Gastrocnemius medialis (tissue), 4 donors: Measurements from ENCODE around the gene SCAMP1. TPM values are rescaled to one million over a fixed set of nuclear protein-coding genes. Genes with fewer than 3 reads are reported as not detected.
"Not testable (repeated sequence)": the region's sequence is repeated elsewhere in the genome, so short reads cannot be mapped to it uniquely, and the experiment has no call there.

ENCODE experiments used
- ATAC-seq, 2 donors: fragments of 150-250 bp; one replicate each; pipeline ENCODE4 v1.9.1; 2016
- DNase-seq, 2 donors: peaks; one replicate each; pipeline ENCODE4 v3.0.0-alpha.2; 2019
- H3K27ac ChIP-seq, 4 donors: fragments of 200-600 bp; sonication (generic); 1 replicate in 1 of 4; 2 replicates in 3 of 4; pipeline ENCODE4 v1.5.1; 2016 to 2018; ENCODE audit warnings: mild to moderate bottlenecking in 2 of 4, moderate library complexity in 1 of 4
- H3K27me3 ChIP-seq, 3 donors: fragments of 200-600 bp; sonication (generic) in 2 of 3; 1 replicate in 1 of 3; 2 replicates in 2 of 3; pipeline versions ENCODE4 v1.5.1 to v1.6.0; 2016 to 2019; ENCODE audit warnings: mild to moderate bottlenecking in 1 of 3, moderate library complexity in 1 of 3
- H3K36me3 ChIP-seq, 2 donors: fragments of 200-600 bp; sonication (generic) in 1 of 2; one replicate each; pipeline ENCODE4 v1.5.1; 2017 to 2018
- H3K4me1 ChIP-seq, 2 donors: fragments of 200-600 bp; sonication (generic) in 1 of 2; one replicate each; pipeline ENCODE4 v1.5.1; 2016 to 2017; ENCODE audit warnings: mild to moderate bottlenecking in 2 of 2
- H3K4me3 ChIP-seq, 4 donors: fragments of 200-600 bp; sonication (generic) in 3 of 4; 1 replicate in 1 of 4; 2 replicates in 3 of 4; pipeline ENCODE4 v1.5.1; 2016 to 2019; ENCODE audit warnings: mild to moderate bottlenecking in 2 of 4
- H3K9me3 ChIP-seq, 3 donors: fragments of 200-600 bp; sonication (generic) in 2 of 3; 1 replicate in 1 of 3; 2 replicates in 2 of 3; pipeline ENCODE4 v1.5.1; 2016 to 2019
- POLR2A ChIP-seq, 2 donors: fragments of 450-650 bp; IDR thresholded peaks; one replicate each; pipeline ENCODE4 v1.6.1; 2017; ENCODE audit warnings: antibody characterized with exemption in 2 of 2, mild to moderate bottlenecking in 2 of 2, moderate library complexity in 2 of 2
- in situ Hi-C, 4 donors: fragments of 200-750 bp; cut with MboI; loops; one replicate each; pipeline versions ENCODE4 v1.15.0 to v1.8.0; 2017; ENCODE audit warnings: low sequenced_read_pairs in 4 of 4
- intact Hi-C: fragments of 100-400 bp; cut with DNase I; formaldehyde crosslinking; loops from one replicate; pipeline ENCODE4 v1.15.1; 2023; ENCODE audit warnings: low total_unique reads
- total RNA-seq, 4 donors: library from RNA; depleted of rRNA; stranded (reverse); fragments of >200 nt; gene quantifications; one replicate each; pipeline versions ENCODE4 v1.1.0 to v1.2.3, GENCODE V29; 2016
- TF ChIP-seq, protein P1 (sequence below), 5 experiments: fragments of 450-650 bp in 3 of 5; fragments of 200-600 bp in 2 of 5; sonication (generic) in 2 of 5; IDR thresholded peaks in 4 of 5; conservative IDR thresholded peaks in 1 of 5; 1 replicate in 4 of 5; 2 replicates in 1 of 5; pipeline ENCODE4 v1.5.1; 2016 to 2019; ENCODE audit warnings: antibody characterized with exemption in 5 of 5, mild to moderate bottlenecking in 3 of 5, moderate library complexity in 3 of 5

The SCAMP1 gene
- total RNA-seq, 4 donors from 2014 or later, result 17.5 to 35.2 (median 22.0) TPM

DNA sequence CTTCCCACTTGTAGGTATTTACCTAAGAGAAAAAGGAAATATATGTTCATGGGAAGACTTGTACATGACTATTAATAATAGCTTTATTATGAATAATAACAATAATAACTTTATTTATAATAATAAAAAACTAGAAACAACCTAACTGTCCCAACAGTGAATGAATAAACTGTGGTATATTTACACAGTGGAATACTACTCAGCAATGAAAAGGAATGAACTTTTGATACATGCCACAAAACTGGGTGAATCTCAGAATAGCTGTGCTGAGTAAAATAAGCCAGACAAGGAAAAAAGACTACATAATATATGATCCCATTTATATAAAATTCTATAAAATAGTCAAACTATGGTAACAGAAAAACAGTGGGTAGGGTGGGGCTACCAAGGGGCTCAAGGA lies 88.7 kb downstream of the SCAMP1 start:
- in situ Hi-C loops, result no loop called here
- peaks cover 0 to 12% of the 10 kb centered on the region in 2 donors for H3K36me3 ChIP-seq
- TF ChIP-seq, protein P1, sequence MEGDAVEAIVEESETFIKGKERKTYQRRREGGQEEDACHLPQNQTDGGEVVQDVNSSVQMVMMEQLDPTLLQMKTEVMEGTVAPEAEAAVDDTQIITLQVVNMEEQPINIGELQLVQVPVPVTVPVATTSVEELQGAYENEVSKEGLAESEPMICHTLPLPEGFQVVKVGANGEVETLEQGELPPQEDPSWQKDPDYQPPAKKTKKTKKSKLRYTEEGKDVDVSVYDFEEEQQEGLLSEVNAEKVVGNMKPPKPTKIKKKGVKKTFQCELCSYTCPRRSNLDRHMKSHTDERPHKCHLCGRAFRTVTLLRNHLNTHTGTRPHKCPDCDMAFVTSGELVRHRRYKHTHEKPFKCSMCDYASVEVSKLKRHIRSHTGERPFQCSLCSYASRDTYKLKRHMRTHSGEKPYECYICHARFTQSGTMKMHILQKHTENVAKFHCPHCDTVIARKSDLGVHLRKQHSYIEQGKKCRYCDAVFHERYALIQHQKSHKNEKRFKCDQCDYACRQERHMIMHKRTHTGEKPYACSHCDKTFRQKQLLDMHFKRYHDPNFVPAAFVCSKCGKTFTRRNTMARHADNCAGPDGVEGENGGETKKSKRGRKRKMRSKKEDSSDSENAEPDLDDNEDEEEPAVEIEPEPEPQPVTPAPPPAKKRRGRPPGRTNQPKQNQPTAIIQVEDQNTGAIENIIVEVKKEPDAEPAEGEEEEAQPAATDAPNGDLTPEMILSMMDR (IDR thresholded peaks at IDR 0.05 in 4 of 5, conservative IDR thresholded peaks at IDR 0.05 in 1 of 5), result no peak
- no peak for TF ChIP-seq POLR2A (IDR thresholded peaks at IDR 0.05)
- H3K4me3 ChIP-seq, result no peak overlapping the region
- no peak for DNase-seq
- H3K9me3 ChIP-seq, result no peaks in the 10 kb centered on the region
- H3K27me3 ChIP-seq, result no peaks in the 10 kb centered on the region
- no peak for ATAC-seq
- no peak overlapping the region for H3K27ac ChIP-seq
- intact Hi-C loops, result no loop called here
- no peaks in the 10 kb centered on the region for H3K4me1 ChIP-seq

- intact Hi-C loops, in situ Hi-C loops, ATAC-seq, DNase-seq, H3K4me1 ChIP-seq, H3K9me3 ChIP-seq, H3K36me3 ChIP-seq, H3K4me3 ChIP-seq, H3K27me3 ChIP-seq, H3K27ac ChIP-seq: not testable (repeated sequence)
Measured at GRCh38 chr5:78457507-78457906, 97.1 kb downstream of the SCAMP1 start.

GRCh38 chr5:78458843-78459242 lies 98.4 kb downstream of the SCAMP1 start:
- ATAC-seq (no peak), DNase-seq (no peak)
- TF ChIP-seq, protein P1 (IDR thresholded peaks at IDR 0.05 in 4 of 5, conservative IDR thresholded peaks at IDR 0.05 in 1 of 5), result no peak
- no peak for TF ChIP-seq POLR2A (IDR thresholded peaks at IDR 0.05)
- no peaks in the 10 kb centered on the region for H3K27me3 ChIP-seq
- intact Hi-C loops, result no loop called here
- no peaks in the 10 kb centered on the region for H3K4me1 ChIP-seq
- in situ Hi-C loops, result no loop called here
- no peaks in the 10 kb centered on the region for H3K9me3 ChIP-seq
- H3K36me3 ChIP-seq, result peaks cover 0 to 4% of the 10 kb centered on the region in 2 donors
- no peak overlapping the region for H3K27ac ChIP-seq
- no peak overlapping the region for H3K4me3 ChIP-seq

GRCh38 chr5:78467140-78467539 lies 106.7 kb downstream of the SCAMP1 start:
- Histone ChIP-seq H3K9me3 (no peaks in the 10 kb centered on the region), H3K4me1 (no peaks in the 10 kb centered on the region), H3K4me3 (no peak overlapping the region), H3K36me3 (no peaks in the 10 kb centered on the region), H3K27me3 (no peaks in the 10 kb centered on the region), H3K27ac (no peak overlapping the region)
- in situ Hi-C loops (loop anchor here in 2 of 4 donors (5.0 to 10.0 kb wide), 2 partner anchors 188 to 495 kb away; no protein-coding TSS in a partner anchor), intact Hi-C loops (loop anchor here (5.0 kb wide), 3 partner anchors 40 to 500 kb away; partner anchors contain the start of gene LHFPL2)
- no peak for ATAC-seq
- TF ChIP-seq, protein P1 (IDR thresholded peaks at IDR 0.05 in 4 of 5, conservative IDR thresholded peaks at IDR 0.05 in 1 of 5), result no peak
- no peak for TF ChIP-seq POLR2A (IDR thresholded peaks at IDR 0.05)
- no peak for DNase-seq

DNA sequence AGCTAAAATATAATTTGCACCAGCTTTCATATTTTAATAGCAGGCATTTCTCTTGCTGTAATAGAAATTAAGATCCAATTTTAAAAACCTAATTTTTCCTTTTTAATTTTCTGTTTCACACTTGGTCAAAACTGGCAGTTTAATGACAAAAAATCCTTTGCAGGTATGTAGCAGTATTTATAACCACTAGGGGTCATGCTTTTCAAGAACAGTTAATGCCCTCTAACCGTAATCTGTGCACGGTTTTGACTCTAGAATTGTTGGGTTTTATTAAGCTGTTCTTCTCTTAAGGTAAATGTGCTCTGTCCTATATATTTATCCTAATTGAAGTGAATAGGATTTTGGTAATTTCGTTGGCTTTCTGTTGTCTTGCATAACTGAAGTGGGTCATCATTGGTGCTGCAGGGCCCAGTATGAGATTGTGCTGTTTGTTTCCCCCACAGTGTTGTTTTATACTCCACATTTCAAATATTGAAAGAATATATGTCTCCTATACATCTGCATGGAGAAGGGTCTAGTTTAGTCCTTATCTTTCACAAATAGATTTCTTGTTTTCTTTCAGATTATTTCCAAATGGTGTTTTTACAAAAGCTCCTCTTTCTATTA lies 107.4 kb downstream of the SCAMP1 start:
- DNase-seq (no peak), ATAC-seq (peak in 1 of 2 donors; percentile 66)
- no peaks in the 10 kb centered on the region for H3K9me3 ChIP-seq
- no peaks in the 10 kb centered on the region for H3K4me1 ChIP-seq
- no peak for TF ChIP-seq POLR2A (IDR thresholded peaks at IDR 0.05)
- TF ChIP-seq, protein P1 (IDR thresholded peaks at IDR 0.05 in 4 of 5, conservative IDR thresholded peaks at IDR 0.05 in 1 of 5), result peak; percentile 55 to 78 (median 67)
- intact Hi-C loops, result loop anchor here (5.0 kb wide), 3 partner anchors 39 to 499 kb away; partner anchors contain the start of gene LHFPL2
- no peak overlapping the region for H3K27ac ChIP-seq
- no peaks in the 10 kb centered on the region for H3K36me3 ChIP-seq
- in situ Hi-C loops, result loop anchor here in 2 of 4 donors (5.0 to 10.0 kb wide), 2 partner anchors 187 to 494 kb away; no protein-coding TSS in a partner anchor
- no peak overlapping the region for H3K4me3 ChIP-seq
- H3K27me3 ChIP-seq, result no peaks in the 10 kb centered on the region
